GM18861 (cell line): ENCODE measurements around the gene WNT9A.
A peak's percentile ranks its signal among the peaks of the same experiment; 100 is the strongest.

Experiments
- ATAC-seq: cut with Tn5 transposase; IDR thresholded peaks from one replicate; pipeline ENCODE4 v1.9.1; 2021; ENCODE audit not compliant: unreplicated experiment

WNT9A gene

GRCh38 chr1:227955808-227956207 lies 8.1 kb upstream of the WNT9A start:
- ATAC-seq, result no peak

GRCh38 chr1:227954163-227954850 lies 6.6 kb upstream of the WNT9A start:
- no peak for ATAC-seq

- ATAC-seq, result no peak
Observed at GRCh38 chr1:227953022-227953412, 5.3 kb upstream of the WNT9A start.

GRCh38 chr1:227952374-227953021 lies 4.8 kb upstream of the WNT9A start:
- ATAC-seq, result no peak

- no peak for ATAC-seq
Observed at GRCh38 chr1:227951624-227952373, 4.1 kb upstream of the WNT9A start.

- ATAC-seq, result no peak
Observed at GRCh38 chr1:227950735-227951346, 3.1 kb upstream of the WNT9A start.

GRCh38 chr1:227949954-227950734 lies 2.4 kb upstream of the WNT9A start:
- ATAC-seq, result no peak

- no peak for ATAC-seq
Observed at GRCh38 chr1:227949341-227949921, 1.7 kb upstream of the WNT9A start.

GRCh38 chr1:227948493-227949260 lies 945 bp upstream of the WNT9A start:
- ATAC-seq, result no peak

- no peak for ATAC-seq
Observed at GRCh38 chr1:227947386-227947675, 401 bp downstream of the WNT9A start.

GRCh38 chr1:227946624-227947385 lies 927 bp downstream of the WNT9A start:
- peak; percentile 53 for ATAC-seq

- peak; percentile 20 for ATAC-seq
Observed at GRCh38 chr1:227945891-227946623, 1.7 kb downstream of the WNT9A start.

GRCh38 chr1:227944931-227945890 lies 2.5 kb downstream of the WNT9A start:
- no peak for ATAC-seq

- ATAC-seq, result no peak
Observed at GRCh38 chr1:227944090-227944930, 3.4 kb downstream of the WNT9A start.

GRCh38 chr1:227943381-227944089 lies 4.2 kb downstream of the WNT9A start:
- ATAC-seq, result no peak

GRCh38 chr1:227942716-227943261 lies 4.9 kb downstream of the WNT9A start:
- ATAC-seq, result no peak
